Suppressor macrophage (primary cell): ENCODE results near the gene GNB1L.

Experiments used
- DNase-seq, 4 experiments: peaks; one replicate each; pipeline ENCODE4 v3.0.0-alpha.2; 2020 to 2022

The GNB1L gene

DNA sequence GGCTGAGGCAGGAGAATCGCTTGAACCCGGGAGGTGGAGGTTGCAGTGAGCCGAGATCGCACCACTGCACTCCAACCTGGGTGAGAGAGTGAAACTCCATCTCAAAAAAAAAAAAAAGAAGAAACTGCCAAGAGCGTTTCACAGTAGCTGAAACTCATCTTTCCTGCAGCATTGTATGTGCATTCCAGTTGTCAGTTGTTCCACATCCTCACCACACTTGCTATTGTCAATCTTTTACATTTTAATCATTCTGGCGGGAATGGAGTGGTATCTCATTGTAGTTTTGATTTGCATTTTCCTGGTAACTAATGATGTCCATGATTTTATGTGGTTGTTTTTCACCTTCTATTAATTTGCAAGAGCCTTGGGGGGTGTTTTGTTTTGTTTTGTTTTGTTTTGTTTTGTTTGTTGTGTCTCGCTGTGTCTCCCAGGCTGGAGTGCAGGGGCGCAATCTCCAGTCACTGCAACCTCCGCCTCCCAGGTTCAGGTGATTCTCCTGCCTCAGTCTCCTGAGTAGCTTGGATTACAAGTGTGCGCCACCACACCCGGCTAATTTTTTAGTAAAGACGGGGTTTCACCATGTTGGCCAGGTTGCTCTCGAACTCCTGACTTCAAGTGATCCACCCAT, 8.1 kb upstream of the GNB1L start:
- no peak for DNase-seq

DNA sequence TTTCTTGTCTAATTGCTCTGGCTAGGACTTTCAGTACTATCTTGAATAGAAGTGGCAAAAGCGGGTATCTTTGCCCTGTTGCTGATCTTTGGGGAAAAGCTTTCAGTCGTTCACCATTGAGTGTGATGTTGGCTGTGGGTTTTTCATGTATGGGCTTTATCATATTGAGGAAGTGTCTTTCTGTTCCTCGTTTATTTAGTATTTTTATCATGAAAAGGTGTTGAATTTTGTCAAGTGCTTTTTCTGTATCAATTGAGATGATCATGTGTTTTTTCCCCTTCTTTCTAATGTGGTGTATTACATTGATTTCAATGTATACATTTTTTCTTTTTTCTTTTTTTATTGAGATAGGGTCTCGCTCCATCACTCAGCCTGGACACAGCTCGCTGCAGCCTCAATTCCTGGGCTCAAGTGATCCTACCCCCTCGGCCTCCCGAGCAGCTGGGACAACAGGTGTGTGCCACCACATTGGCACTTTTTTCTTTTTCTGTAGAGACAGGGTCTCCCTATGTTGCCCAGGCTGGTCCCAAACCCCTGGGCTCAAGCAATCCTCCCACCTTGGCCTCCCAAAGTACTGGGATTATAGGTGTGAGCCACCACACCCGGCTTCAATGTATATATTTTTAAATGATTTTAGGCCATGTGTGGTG, 5.3 kb upstream of the GNB1L start:
- no peak for DNase-seq

DNA sequence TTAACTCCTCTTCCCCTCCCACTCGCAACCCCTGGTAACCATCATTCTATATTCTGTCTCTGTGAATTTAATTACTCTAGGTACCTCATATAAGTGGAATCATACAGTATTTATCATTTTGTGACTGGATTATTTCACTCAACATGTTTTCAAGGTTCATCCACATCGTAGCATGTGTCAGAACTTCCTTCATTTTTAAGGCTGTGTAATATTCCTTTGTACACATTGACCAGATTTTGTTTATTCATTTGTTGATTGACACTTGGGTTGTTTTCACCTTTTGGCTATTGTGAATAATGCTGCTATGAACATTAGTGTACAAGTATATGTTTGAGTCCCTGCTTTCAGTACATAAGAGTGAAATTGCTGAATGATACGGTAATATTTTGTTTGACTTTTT, 2.7 kb upstream of the GNB1L start:
- DNase-seq, result no peak

DNA sequence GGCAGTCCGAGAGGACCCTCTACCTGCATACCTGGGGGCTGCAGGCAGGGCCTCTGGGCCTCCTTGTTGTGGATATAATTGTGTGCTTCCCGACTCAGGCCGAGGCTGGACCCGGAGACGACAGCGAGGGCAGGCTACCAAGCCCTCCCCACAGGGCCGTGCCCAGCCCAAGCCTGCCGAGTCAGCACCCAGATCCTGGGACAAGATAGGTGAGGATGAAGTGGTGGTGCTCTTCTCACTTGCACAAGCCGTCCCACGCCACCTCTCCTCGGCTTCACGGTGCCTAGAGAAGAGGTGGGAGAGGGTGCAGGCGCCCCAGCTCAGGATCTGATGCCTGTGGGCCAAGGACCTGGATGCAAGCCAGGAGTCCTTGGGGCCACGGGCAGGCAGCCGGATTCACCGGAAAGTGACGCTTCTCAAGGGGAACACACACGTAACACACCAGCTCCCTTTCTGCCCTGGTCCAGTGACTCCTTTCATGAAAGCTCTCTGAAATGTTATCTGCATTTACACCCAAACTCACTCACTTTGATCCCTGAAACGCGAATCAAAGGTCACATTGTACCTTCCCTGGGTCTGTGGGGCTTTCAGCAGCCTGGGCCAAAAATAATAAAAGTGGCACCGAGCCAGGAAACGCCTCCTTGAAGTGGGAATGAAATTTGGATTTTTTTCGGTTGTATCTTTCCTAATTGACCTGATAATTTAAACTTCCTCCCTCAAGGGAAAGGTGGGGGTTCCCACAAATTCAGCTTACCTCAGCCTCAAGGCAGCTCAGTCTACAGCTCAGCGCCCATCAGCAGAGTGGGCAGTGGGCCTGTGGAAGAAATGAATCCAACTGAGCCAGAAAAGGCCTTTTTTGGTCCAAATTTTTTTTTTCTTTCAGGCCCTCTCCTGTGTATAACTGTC, 1.1 kb upstream of the GNB1L start:
- DNase-seq, result peak; percentile 70 to 79 (median 75)

DNA sequence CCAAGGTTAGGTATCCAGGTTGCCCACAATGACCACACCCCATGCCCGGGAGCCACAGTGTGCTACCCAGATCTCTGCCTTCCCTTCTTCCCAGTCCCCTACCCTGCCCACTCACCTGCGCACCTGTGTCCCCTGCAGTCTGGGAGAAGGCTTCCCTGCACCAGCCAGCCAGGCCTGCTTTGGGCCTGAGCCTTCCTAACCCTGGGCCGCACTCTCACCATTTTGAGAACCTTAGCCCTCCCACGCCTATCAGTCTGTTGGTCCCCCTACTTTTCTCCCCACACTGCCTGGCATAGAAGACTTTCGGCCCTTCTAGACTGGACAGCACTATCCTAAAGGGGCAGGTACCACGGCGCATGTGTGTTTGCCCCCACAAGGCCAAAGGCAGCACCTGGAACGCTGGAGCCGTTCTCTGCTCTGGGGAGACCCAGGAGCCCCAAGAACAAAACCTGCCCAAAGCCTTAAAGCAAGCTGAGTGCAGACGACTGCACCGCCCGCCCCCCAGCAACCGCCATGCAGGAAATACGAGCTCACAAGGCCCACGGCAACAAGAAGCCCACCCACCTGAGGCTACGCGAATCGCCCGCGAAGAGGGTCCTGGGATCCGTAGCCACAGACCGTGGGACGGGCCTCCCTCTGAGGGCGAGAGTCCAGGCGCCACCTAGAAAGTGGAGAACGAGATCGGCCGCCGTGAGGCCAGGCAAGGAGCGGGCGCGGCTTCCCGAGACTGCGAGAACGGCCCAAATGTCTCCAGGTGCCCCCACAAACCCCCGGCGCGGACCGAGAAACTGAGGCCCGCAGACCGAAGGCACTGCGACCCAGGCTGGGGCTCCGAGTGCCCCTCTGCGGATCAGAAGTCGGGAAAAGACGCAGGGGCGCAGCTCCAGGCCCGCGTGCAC, 546 bp downstream of the GNB1L start:
- DNase-seq, result peak in 2 of 4 experiments; percentile 16 to 24

DNA sequence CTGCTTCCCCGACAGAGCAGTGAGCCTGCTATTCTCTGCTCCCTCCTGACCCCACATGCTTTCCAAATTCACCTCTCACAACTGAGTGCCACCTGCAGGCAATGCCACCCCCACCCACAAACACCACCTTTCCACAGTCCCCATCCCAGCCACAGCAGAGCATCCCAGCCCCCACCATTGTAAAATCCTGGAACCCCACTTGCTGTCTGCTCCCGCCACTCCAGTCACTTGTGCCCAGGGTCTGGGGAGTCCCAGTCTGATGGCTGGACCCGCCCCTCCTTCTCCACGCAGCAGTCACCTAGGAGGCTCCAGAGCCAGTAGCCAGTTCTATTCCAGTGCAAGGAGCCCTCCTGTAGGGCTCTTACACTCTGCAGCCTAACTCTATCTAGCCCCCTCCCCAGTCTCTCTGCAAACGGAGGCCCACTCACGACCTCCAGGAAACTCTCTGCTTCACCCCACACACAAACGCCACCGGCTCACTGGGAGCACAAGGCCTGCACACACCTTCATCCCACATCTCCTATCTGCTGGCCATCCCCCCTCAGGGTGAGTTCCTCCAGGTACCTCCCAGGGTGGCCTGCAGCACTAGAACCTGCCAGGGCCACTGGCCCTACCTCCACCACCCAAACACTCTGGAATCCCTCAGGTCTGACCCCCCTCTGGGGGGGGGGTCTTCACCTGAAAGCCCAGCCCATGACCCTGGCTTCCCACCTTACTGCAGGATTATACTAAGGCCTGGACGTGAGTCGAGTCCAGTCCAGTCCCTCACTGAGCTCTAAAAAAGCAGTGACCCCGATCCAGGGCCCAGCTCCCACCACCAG, 1.4 kb downstream of the GNB1L start:
- no peak for DNase-seq

DNA sequence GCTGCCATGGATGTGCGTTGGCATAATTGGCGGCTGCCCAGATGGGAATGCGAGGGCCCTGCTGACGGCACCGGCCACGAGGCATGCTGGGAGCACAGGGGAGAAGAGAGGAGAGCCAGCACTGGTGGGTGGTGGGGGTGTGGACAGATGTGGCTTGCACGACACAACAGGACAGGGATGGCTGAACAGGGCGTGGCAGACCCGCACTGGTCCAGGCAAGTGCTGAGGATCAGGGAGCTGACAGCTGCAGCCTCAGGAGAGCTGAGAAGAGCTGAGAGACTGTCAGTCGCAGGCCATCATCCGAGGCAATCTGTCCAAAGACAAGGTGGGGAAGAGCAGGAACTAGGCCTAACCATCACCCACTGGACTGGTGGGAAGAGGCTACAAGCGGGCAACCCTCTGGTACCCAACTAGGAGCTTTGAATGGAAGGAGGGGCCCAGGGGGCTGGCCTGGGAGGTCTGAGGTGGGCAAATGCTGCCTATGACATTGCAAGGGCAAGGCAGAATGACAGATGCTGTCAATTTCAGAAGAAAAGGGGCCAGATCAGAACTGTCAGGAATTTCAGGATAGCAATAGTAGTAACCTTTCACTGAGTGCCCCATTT, 2.4 kb downstream of the GNB1L start:
- DNase-seq, result no peak

DNA sequence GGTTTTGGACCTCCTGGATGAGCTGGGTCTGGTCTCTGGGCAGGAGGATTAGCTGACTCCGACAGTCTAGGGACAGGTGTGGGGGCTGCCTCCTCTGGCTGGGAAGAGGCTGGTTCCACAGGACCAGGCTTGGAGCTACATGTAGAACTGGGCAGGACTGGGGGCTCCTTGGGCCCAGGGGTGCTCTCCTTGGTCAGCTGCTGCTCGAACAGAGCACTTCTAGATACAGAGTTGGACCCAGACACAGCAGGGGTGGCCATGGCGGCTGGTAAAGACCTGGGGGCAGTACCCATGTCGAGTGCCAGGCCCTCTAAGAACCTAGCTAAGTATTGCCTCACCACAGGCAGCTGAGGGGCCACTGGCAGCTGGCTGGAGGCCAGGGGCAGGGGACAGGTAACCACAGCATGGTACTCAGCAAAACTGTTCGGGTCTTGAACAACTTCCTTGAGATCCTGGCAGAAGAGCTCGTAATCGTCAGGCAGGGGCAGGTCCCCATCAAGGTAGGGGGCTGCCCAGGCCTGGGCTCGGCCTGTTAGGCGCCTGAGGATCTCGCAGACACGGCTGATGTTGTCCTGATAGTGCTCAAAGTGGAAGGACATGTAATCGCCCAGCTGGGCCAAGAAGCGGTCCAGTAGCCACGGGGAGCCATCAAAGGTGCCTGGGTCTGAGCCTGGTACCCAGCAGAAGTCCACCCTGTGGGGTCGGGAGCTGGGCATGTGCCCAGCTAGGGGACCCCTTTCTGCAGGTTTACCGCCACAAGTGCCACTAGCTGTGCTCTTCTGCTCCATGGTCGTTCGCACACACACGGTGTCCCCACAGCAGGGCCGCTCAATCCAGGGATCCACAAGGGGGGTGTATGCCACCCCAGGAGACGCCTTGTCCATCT, 3.1 kb downstream of the GNB1L start:
- DNase-seq, result no peak

DNA sequence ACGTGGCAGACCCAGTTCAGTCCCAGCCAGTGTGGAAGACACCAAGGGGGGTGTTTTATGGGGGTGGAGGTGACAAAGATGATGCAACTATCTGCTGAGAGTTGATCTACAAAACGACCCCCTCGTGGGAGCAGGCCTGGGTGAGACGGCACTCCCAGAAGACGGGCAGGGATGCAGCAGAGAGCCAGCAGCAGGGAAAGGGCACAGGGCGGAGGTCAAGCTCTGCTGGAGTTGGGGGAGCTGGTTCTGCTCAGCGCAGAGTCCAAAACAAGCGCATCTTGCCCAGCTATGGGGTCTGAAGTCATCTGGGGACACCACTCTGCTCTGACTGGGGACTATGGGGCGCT, 3.9 kb downstream of the GNB1L start:
- DNase-seq, result no peak

DNA sequence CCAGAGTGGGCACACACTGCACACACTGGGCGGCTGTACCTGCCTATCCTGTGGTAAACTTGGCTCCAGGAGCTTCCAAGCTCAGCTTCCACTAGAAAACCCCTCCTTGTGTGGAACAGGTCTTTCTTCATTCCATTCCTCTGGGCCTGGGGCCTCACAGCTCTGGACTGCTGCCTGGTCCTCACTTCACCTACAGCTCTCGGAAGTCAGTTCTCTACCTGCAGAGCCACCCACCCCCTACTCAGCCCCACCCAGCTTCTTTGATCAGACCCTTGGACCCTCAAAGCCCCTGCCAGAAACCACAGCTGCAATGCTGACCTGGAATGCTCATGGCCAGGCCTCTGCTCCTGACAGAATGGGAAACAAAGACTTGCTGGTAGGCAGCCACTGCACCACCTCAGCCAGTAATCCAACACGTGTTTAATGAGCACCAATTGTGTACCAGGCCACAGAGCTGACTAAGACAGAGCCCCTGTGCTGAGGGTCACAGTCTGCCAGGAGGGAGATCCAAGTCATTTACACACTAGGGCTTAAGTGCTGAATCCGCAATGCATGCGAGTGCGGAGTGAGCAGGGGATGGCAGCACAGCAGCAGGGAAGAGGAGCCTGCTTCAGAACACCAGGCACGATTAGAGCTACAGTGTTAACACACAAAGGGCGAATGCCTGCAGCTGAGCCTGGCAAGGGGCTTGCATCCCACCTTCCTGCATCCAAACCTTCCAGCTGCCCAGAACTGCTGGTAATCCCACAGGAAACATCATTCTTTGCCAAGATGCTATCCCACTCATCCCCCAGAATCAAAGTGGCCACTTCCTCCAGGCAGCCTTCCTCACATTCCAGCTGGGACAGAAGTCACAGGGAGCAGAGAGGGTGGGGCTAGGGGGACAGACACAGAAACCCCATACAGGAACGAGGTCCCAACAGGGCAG, 4.6 kb downstream of the GNB1L start:
- DNase-seq, result no peak

DNA sequence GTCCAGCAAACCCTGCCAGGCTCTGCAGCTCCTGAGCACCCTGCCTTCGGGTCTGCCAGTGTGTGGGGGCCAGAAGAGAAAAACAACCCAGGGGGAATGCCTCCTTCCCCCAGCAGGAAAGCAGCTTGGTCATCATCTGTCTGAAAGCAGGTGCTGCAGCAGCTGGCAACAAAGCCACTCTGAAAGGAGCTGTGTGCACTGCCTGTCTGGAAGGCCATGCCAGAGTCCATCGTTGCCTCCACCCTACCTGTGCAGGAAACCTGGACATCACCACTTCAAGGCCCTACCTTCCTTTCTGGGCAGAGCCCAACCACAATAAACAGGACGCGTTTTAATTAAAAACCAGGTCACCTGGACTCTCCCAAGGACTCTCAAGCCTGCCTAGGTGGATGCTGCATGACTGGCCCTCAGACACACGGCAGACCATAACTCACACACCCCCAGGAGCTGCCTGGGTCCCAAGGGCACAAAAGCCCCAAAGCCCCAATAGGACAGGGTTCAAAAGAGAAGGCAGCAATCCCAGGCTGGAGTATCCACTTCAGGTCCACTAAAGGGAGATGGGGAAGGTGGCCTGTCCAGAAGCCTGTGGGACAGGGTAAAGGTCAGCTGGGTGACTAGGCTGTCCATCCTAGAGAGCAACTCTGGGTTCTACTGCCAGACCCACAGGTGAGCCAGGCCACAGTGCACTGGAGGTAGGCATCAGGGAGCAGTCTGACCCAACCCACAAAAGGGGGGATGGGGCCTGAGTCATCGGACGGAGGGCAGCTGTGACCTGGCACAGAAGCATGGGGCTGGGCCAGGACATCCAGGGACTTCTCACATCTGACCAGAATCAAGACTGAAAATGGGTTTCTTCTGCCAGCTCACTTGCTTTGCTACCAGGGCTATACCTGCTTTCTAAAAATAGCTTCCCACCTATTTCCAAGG, 6.1 kb downstream of the GNB1L start:
- DNase-seq, result no peak

DNA sequence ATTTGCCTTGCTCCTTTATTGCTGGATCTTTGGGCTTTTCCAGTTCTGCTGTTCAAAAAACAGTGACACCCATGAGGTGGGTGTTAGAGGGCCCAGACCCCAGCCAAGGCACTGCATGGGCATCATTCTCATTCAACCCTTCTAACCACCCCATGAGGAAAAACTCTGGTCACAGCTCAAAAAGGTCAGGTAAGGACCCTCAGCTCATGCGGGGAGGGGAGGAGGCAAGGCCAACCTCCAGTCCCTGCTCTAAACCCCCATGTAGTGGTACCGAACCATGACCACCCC, 7.4 kb downstream of the GNB1L start:
- DNase-seq, result no peak

DNA sequence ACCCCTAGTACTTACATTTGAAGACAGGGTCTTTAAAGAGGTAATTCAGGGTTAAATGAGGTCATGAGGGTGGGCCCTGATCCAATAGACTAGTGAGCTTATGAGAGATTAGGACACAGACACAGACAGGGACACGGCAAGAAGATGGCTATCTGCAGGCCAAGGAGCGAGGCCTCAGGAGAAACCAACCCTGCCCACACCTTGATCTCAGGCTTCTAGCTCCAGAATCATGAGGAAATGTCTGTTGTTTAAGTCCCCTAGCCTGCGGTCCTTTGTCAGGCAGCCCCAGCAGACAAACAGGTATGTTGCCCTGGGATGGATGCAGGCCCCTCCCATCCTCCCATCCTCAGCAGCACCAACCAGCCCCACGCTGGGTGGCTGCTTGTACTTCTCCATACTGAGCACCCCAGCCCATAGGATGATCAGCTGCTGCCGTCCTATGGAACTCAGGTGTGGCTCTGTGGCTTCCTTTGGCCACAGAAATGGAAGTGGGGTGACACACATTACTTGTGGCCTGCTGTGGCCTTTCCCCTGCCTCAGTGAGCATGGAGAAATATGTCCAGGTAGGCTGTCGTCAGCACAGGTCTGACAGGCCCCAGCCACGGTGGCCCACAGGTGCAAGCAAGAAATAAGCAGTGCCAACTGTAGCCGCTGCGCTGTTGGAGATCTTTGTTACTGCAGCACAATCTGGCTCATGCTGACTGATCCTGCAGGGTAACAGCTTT, 7.9 kb downstream of the GNB1L start:
- DNase-seq, result no peak

DNA sequence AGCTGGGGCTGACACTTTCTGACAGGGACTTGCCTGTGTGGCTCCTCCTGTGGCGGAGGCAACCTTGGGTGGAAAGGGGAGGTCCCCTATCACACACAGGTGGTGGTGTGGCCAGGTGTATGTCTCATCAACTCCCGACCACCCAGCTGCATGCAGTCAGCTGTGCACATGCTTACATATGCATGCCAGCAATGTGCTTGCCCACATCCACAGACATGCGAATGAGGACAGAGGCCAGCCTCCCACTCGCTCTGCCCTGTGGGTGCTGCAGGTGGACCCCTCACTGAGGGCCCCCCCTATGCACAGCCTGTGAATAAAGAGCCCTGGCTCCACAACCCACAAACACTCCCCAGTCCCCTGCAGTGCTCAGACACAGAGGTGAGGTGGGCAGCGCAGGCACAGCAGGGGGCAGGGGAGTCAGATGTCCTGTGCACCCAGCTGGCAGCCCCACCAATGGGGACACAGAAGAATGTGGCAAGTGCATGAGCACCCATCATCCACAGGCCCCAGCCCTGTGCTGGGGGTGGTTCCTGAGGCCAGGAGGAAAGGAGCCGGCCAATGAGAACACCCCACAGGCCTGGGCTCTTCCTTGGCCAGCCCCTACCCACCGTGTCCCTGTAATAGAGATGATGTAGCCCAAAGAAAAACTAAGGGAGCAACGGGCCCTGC, 9.5 kb downstream of the GNB1L start:
- DNase-seq, result no peak

DNA sequence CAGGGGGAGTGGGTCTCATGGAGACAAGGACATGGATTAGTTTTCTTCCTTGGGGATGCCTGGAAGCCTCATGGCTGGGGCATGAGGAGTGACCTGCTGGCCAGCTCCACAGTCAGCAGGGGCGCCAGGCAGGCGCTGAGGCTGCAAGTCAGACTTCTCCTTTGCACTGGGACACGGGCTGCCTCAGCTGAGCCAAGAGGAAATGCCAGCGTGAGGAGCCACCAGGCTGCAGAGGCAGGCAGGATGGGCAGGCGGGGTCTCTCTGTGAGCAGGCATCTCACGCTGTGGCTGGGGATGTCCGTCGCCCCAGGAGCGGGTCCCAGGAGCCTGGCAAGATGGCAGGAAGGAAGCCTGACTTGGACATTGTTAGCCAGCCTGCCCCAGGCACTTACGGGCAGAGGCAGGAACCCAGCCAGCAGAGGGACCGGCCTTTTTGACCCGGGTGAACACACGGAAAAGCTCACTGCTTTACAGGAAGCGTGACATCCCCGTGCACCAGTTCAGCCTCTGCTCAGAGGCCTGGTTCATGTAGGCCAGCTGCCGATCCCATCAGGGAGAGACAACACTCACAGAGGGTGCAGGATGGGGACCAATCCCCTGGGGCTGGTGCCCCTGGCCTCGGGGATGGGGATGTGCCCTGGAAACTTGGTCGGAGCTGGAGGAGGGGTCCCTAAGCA, 10.2 kb downstream of the GNB1L start:
- DNase-seq, result peak; percentile 89 to 95 (median 92)

DNA sequence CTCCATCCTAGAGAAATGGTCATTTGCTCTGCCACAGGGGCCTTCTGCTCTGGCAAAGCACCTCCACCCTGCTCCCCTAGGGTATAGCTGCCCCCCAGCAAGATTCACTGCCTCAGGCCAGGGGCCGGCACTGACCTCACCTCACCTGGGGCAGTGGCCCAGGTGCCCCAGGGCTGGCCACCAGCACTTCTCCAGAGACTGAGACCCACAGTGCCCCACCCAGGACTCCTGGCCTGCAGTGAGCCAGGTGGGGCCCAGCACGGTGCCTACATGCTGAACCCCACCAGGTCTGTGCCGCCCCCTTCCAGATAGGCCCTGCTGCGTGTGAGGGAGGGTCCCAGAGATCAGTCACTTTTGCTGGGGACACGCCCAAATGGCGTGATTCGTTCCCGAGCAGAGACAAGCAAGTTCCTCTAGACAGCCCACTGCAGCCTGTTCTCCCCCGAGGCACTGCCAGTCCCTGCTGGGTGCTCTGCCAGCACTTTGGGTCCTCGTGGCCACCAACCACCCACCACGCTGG, 10.8 kb downstream of the GNB1L start:
- no peak for DNase-seq
